GM12872 (cell line): ENCODE data around the gene APMAP.

Experiments used
- TF ChIP-seq, protein P1 (sequence below): IDR thresholded peaks from 3 replicates; pipeline ENCODE4 v1.5.1; 2011; ENCODE audit warnings: low read depth, mild to moderate bottlenecking, low read length, moderate library complexity; ENCODE audit not compliant: insufficient read depth

APMAP gene

GRCh38 chr20:25011261-25011660 lies 18.7 kb upstream of the APMAP start:
- TF ChIP-seq, protein P1, sequence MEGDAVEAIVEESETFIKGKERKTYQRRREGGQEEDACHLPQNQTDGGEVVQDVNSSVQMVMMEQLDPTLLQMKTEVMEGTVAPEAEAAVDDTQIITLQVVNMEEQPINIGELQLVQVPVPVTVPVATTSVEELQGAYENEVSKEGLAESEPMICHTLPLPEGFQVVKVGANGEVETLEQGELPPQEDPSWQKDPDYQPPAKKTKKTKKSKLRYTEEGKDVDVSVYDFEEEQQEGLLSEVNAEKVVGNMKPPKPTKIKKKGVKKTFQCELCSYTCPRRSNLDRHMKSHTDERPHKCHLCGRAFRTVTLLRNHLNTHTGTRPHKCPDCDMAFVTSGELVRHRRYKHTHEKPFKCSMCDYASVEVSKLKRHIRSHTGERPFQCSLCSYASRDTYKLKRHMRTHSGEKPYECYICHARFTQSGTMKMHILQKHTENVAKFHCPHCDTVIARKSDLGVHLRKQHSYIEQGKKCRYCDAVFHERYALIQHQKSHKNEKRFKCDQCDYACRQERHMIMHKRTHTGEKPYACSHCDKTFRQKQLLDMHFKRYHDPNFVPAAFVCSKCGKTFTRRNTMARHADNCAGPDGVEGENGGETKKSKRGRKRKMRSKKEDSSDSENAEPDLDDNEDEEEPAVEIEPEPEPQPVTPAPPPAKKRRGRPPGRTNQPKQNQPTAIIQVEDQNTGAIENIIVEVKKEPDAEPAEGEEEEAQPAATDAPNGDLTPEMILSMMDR, result no peak

DNA sequence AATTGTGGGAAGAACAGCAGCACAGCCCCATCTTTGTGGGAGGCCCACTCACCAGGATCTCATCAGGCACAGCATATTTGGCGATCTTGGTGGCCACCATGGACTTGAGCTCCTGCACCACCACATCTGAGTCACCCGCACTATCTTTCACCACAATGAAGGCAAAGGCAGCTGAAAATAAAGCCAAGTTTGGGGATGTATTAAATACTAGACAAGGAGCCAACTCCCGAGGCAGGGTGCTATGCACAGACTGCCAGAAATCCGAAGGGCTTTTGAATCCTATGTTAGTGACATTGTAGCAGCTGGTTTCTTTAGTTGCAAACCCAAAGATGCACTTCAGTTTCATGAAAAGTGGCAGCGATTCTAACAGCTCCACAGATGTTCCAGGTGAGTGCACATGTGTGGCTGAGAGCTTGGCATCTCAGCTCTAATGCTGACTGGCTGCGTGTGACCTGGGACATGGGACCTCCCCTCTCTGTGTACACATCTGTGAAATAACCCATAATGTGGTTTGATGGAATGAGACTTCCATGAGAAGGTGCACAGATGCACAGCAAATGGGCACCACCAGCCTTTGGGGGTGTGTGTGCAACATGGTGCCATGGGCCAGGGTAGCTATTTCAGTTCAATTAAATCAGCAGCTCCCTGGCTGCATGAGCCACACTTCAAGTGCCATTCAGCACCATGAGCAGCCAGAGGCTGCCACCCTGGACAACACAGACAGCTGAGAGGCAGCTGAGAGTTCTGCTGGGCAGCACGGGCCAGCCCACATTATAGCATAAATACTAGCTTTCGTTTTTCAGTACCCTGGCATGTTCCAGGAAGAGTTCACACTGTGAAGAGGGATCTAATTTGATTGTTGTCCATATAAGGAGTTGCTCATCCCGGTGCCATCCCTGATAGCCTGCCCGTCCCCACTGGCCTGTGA lies 16.9 kb upstream of the APMAP start:
- TF ChIP-seq, protein P1, result no peak

DNA sequence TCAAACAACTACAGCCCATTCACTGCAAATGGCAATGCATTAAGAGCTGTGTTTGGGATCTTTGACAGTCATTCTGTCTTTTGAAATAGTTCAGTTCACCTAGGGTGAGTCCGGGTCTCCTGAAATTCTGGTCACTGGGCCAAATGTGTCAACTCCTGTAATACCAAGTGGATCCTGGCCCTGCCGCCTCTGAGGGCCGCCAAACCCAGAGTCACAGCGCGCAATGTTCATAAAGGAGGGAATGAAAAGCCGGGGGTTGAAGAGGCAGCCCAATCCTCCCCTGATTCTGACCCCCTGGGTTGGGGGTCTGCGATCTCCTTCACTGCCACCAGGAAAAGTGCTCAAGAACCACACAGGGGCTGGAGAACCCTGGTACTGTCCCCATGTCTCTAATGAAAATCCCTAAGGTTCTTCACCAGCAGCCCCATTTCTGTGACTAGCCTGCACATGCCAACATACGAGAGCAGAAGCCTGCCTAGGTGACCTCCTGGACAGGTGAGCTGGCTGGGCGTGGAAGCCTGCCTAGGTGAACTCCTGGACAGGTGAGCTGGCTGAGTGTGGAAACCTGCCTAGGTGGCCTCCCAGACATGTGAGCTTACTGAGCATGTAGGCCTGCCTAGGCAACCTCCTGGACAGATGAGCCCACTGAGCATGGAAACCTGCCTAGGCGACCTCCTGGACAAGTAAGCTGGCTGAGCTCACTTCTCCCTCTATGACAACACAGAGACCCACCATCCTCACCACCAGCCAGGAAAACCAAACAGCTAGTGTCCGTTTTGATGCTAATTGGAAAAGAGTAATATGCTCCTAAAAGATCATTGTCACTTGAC lies 16.1 kb upstream of the APMAP start:
- TF ChIP-seq, protein P1, result no peak

DNA sequence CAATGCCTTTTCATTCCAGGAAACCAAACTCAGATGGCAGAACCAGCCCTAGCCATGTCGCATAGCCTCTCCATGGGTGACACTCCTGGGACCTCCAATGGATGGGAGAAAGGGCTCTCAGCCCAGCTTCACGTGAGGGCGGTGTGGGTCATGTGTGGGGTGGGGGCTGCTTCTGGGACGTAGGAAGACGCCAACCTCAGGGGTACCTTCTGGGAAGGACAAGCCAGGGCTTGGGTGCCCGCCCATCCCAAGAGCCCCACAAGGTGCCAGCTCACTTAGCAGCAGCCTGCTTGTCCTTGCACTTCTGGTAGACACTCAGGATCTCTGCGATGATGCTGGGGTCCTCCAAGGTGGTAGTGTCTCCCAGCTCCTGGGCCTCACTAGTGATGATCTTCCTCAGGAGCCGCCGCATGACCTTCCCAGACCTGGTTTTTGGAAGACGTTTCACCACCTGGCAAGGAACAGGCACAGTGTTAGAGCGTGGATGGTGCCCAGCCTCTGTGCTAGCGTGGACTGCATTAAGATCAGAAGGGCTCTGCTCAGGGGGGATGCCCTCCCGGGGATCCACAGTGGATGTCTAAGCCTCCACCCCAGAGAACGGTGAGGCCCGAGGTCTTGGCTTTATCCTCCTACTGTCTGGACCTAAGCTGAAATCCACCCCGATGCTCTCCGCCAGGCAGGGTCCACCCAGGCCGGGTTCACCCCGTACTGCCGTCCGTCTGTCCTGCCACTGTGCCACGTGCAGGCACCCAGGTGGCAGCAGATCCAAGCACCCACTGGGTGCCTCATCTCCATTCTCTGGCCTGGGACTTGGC lies 15.1 kb upstream of the APMAP start:
- TF ChIP-seq, protein P1, result no peak

DNA sequence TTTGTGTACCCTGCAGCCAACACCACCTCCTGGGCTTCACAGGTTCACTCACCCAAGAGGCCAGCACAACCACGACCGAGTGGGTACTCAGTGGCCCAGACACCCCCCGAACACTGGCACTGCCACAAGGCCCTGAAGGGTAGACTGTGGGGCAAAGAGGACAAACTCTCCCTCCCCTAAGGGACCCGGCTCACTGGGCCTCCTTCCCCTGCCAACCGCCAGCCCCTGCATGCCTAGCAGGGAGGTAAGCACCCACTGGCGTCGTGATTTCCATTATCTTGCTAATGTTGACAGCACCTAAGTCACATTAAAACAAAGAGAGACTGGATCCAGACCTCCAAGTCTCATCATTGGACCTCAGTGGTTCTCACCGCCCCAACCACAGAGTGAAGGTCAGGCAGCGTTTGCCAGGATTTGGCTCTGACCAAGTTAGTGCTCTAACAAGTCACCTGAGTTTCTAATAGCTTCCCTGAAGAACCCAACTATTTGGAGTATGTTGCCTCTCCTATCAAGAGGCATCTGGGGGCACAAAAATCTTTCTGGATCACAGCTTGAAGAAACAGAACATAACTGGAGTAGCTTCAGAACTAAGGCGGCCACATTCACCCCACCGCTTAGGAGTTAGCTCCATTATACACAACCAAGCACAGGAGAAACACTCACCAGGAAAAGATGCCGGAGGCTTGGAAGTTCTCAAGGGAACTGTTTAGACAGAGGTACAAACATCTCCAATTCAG lies 14.0 kb upstream of the APMAP start:
- TF ChIP-seq, protein P1, result no peak

- TF ChIP-seq, protein P1, result no peak
Observed at GRCh38 chr20:25005661-25006060, 13.1 kb upstream of the APMAP start.
